GM18526 (cell line): ENCODE results near the gene PLCD3.

Experiments used
- POLR2A ChIP-seq: IDR thresholded peaks from 3 replicates; pipeline ENCODE4 v1.6.1; 2011; ENCODE audit not compliant: insufficient read length; ENCODE audit errors: extremely low read depth

The PLCD3 gene

GRCh38 chr17:45116434-45117016, 15.8 kb downstream of the PLCD3 start:
- no peak for TF ChIP-seq POLR2A

GRCh38 chr17:45115871-45116270, 16.4 kb downstream of the PLCD3 start:
- no peak for TF ChIP-seq POLR2A

GRCh38 chr17:45115015-45115625, 17.2 kb downstream of the PLCD3 start:
- TF ChIP-seq POLR2A, result no peak

GRCh38 chr17:45114117-45114932, 18.0 kb downstream of the PLCD3 start:
- TF ChIP-seq POLR2A, result no peak

GRCh38 chr17:45113424-45113754, 18.9 kb downstream of the PLCD3 start:
- TF ChIP-seq POLR2A, result no peak

DNA sequence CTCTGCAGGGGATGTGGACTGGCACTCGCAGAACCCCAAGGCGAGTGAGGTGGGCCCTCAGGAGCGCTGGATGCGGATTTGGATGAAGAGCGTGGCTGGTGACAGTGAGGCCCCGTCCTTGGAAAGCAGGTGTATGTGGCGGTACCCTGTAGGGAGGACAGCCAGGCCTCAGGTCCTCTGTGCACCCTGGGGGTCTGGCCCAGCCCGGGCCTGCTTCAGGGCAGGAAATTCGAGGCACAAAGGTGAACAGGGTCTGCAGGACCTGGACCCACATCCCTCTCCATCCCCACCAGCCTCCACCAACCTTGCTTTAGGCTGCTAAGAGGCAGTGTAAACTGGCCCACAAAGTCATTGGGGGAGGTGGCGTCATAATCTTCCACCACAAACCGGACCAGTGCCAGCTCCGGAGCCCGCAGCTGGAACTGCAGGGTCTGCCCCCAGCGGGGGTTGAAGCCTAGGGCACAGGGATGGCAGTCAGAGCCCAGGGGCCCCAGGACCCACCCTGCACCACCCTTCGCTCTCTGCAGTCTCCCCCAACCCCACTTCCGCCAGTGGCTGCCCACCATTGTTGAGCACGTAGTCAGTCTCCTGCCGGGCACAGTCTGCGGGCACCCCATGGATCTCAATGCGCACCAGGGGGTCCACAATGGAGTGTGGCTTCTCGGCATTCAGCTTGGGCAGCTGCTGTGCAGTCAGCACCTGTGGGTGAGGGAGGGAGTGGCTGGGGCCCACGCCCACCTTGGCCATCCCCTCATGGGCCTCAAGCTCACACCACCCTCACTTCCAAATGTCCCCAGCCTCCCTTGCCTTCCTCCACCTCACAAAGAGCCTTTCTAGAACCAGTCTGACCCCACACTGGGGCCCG, 19.5 kb downstream of the PLCD3 start:
- TF ChIP-seq POLR2A, result no peak

DNA sequence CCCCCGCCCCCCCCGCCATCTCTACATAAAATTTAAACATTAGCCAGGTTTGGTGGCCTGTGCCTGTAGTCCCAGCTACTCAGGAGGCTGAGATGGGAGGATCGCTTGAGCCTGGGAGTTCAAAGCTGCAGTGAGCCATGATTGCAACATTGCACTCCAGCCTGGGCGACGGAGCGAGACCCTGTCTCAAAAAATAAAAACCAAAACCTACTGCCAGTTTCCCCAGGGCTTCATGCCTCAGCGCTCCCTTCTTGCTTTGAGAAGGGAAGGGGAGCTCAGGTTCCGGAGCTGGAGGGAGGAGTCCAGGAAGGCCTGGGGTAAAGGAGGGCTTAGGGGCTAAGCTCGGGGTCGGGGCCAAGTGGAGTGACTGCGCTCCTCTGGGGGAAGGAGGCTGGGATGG, 20.5 kb downstream of the PLCD3 start:
- TF ChIP-seq POLR2A, result no peak

GRCh38 chr17:45110676-45111611, 21.4 kb downstream of the PLCD3 start:
- no peak for TF ChIP-seq POLR2A

- TF ChIP-seq POLR2A, result no peak
Observed at GRCh38 chr17:45108595-45109521, 23.5 kb downstream of the PLCD3 start.

- no peak for TF ChIP-seq POLR2A
Observed at GRCh38 chr17:45108051-45108450, 24.3 kb downstream of the PLCD3 start.

GRCh38 chr17:45107293-45108010, 24.9 kb downstream of the PLCD3 start:
- TF ChIP-seq POLR2A, result no peak

DNA sequence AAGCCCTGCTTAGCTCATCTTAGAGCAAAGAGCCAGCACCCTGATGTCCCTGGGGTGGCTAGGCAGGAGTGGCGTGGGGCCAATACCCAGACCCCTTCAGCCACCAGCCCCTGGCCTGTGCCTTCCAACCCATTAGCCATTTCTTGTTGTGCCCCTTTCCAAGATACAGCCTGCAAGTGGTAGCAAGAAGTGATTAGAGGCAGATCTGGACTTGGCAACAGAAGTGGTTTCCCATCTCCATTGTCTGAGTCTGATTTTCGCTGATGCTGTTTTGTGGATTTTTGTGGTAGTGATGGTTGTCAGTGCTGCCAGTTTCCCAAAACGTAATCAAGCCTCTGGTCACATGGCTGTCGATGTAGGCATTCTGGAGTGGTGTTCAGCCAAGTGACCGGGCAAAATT, 25.7 kb downstream of the PLCD3 start:
- no peak for TF ChIP-seq POLR2A

- TF ChIP-seq POLR2A, result no peak
Observed at GRCh38 chr17:45106096-45106495, 26.2 kb downstream of the PLCD3 start.
